Karpas-422 (cell line): ENCODE measurements around the gene EZH1. TPM values are rescaled to one million over a fixed set of nuclear protein-coding genes. Genes with fewer than 3 reads are reported as not detected.

ENCODE experiments used
- DNase-seq: peaks from one replicate; pipeline ENCODE4 v3.0.0-alpha.2; 2015
- H2AFZ ChIP-seq: fragments of 200-600 bp; sonication (generic); 2 replicates; pipeline ENCODE4 v1.6.1; 2014; ENCODE audit warnings: antibody characterized with exemption, low read length, mixed read lengths
- H3K27ac ChIP-seq: fragments of 200-600 bp; sonication (generic); 2 replicates; pipeline ENCODE4 v1.5.1; 2014; ENCODE audit warnings: mild to moderate bottlenecking, low read length, moderate library complexity
- H3K27me3 ChIP-seq: fragments of 200-600 bp; sonication (generic); 2 replicates; pipeline ENCODE4 v1.6.1; 2014; ENCODE audit warnings: low read length, mixed read lengths
- H3K36me3 ChIP-seq: fragments of 200-600 bp; sonication (generic); 2 replicates; pipeline ENCODE4 v1.6.1; 2014; ENCODE audit warnings: low read length, mixed read lengths; ENCODE audit not compliant: insufficient read depth
- H3K4me1 ChIP-seq: fragments of 200-600 bp; sonication (generic); 2 replicates; pipeline ENCODE4 v1.6.1; 2014; ENCODE audit warnings: mild to moderate bottlenecking, low read length, mixed read lengths
- H3K4me2 ChIP-seq: fragments of 200-600 bp; sonication (generic); 2 replicates; pipeline ENCODE4 v1.6.1; 2014; ENCODE audit warnings: low read length, low read depth, mild to moderate bottlenecking; ENCODE audit not compliant: poor library complexity, severe bottlenecking
- H3K4me3 ChIP-seq: fragments of 200-600 bp; sonication (generic); 2 replicates; pipeline ENCODE4 v1.5.1; 2014; ENCODE audit warnings: mild to moderate bottlenecking, antibody characterized with exemption, low read length, mixed read lengths
- H3K79me2 ChIP-seq: fragments of 200-600 bp; sonication (generic); 2 replicates; pipeline ENCODE4 v1.6.1; 2014; ENCODE audit warnings: mild to moderate bottlenecking, low read length, mixed read lengths
- H3K9ac ChIP-seq: fragments of 200-600 bp; sonication (generic); 2 replicates; pipeline ENCODE4 v1.6.0; 2014; ENCODE audit warnings: low read length
- H3K9me2 ChIP-seq: fragments of 200-600 bp; sonication (generic), shearing (Covaris generic); replicated peaks from 2 replicates; pipeline ENCODE4 v1.6.0; 2014; ENCODE audit warnings: mild to moderate bottlenecking, low read length, moderate library complexity; ENCODE audit not compliant: insufficient read depth
- H3K9me3 ChIP-seq: fragments of 300-700, 200-600 bp; sonication (generic); 2 replicates; pipeline ENCODE4 v1.6.1; 2014; ENCODE audit warnings: low read length, mixed read lengths
- H4K20me1 ChIP-seq: fragments of 200-600 bp; sonication (generic); 2 replicates; pipeline ENCODE4 v1.6.1; 2014; ENCODE audit warnings: mild to moderate bottlenecking, antibody characterized with exemption, low read length, low read depth; ENCODE audit not compliant: insufficient read depth
- total RNA-seq: library from RNA; depleted of rRNA; stranded (reverse); fragments of >200 nt; shearing (Covaris generic); gene quantifications from 2 replicates; pipeline ENCODE4 v1.2.3, GENCODE V29; 2014; ENCODE audit warnings: low replicate concordance; rRNA removed

Gene EZH1
- 38.0 and 52.6 TPM in 2 replicates for total RNA-seq

GRCh38 chr17:42744806-42745617 lies at the start of gene EZH1:
TSS of gene EZH1 (minus strand) at chr17:42745040. CDS start at chr17:42728941, 16,099 bp downstream.
- Histone ChIP-seq H3K4me1 (peaks cover 26% of the 10 kb centered on the region), H3K9me2 (no peaks in the 10 kb centered on the region), H3K9me3 (no peaks in the 10 kb centered on the region), H3K9ac (peak within 1 kb of the TSS; percentile 93), H3K27ac (peak within 1 kb of the TSS; percentile 70), H3K79me2 (peaks cover 46% of the 10 kb centered on the region), H3K4me3 (peak within 1 kb of the TSS; percentile 80), H2AFZ (peak within 1 kb of the TSS; percentile 98), H4K20me1 (no peaks in the 10 kb centered on the region), H3K36me3 (no peaks in the 10 kb centered on the region), H3K27me3 (no peaks in the 10 kb centered on the region), H3K4me2 (peak within 1 kb of the TSS; percentile 96)
- DNase-seq = peak; percentile 97

DNA sequence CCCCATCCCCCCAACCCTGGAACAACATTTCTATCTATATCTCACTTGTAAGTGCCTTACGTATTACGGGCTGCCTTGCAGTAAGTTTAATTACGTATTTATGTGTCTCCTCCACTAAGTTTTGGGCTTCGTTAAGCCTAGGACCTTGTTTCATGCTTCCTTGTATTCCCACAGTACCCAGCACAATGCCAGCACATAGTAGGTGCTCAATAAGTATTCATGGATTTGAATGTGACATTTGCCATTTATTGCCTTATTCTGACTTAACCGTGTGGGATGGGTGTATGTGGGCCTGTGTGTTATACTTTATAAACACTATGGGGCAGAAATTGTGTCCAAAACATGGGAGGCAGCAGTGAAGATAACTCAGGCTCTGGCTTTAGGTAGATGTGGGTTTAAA lies 47.7 kb upstream of the EZH1 start:
- H3K9me3 ChIP-seq = no peaks in the 10 kb centered on the region
- H3K4me3 ChIP-seq = no peak overlapping the region
- DNase-seq = no peak
- H3K79me2 ChIP-seq = peaks cover 5% of the 10 kb centered on the region
- H3K9ac ChIP-seq = no peak overlapping the region
- no peak overlapping the region for H2AFZ ChIP-seq
- no peaks in the 10 kb centered on the region for H3K27me3 ChIP-seq
- no peaks in the 10 kb centered on the region; the same call in 1 of the 2 replicates for H3K36me3 ChIP-seq
- H3K4me1 ChIP-seq = peaks cover 6% of the 10 kb centered on the region
- H3K9me2 ChIP-seq = no peaks in the 10 kb centered on the region
- H4K20me1 ChIP-seq = no peaks in the 10 kb centered on the region
- no peak overlapping the region for H3K4me2 ChIP-seq
- no peak overlapping the region for H3K27ac ChIP-seq

DNA sequence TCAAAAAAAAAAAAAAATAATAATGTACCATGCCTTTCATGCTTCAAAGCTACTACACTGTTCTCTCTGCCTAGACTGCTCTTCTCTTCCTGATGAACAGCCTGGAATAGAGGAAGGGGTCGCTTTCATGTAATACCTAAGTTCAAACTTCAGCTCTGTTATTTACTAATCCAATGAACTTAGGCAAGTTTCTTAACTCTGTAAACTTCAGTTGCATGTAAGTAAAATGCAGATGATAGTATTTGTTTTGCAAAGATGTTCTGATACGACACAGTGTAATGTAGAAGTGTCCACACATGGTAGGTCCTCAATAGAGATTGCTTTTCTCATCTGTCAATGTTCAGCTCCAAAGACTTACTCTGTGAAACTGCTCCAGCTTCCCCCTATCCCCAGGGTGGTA lies 47.1 kb upstream of the EZH1 start:
- no peak for DNase-seq

GRCh38 chr17:42787266-42787665 lies 42.4 kb upstream of the EZH1 start:
- no peaks in the 10 kb centered on the region for H3K9me3 ChIP-seq
- DNase-seq = no peak
- H3K27ac ChIP-seq = no peak overlapping the region
- H3K4me3 ChIP-seq = no peak overlapping the region
- no peaks in the 10 kb centered on the region for H3K9me2 ChIP-seq
- H3K79me2 ChIP-seq = no peaks in the 10 kb centered on the region
- no peak overlapping the region for H3K9ac ChIP-seq
- no peaks in the 10 kb centered on the region for H3K27me3 ChIP-seq
- no peak overlapping the region for H3K4me2 ChIP-seq
- H4K20me1 ChIP-seq = no peaks in the 10 kb centered on the region
- H3K36me3 ChIP-seq = no peaks in the 10 kb centered on the region; the same call in 1 of the 2 replicates
- no peaks in the 10 kb centered on the region for H3K4me1 ChIP-seq
- no peak overlapping the region for H2AFZ ChIP-seq

More for the DNA sequence above, 47.1 kb upstream of the EZH1 start:
- Histone ChIP-seq H3K4me1 (no peaks in the 10 kb centered on the region; the same call in none of the 2 replicates), H3K4me2 (no peak overlapping the region), H3K36me3 (no peaks in the 10 kb centered on the region; the same call in 1 of the 2 replicates), H4K20me1 (no peaks in the 10 kb centered on the region), H3K9me2 (no peaks in the 10 kb centered on the region), H3K27me3 (no peaks in the 10 kb centered on the region), H3K27ac (no peak overlapping the region), H3K9ac (no peak overlapping the region), H3K79me2 (no peaks in the 10 kb centered on the region), H2AFZ (no peak overlapping the region), H3K9me3 (no peaks in the 10 kb centered on the region), H3K4me3 (no peak overlapping the region)

- no peaks in the 10 kb centered on the region for H3K9me3 ChIP-seq
- H3K9ac ChIP-seq = no peak overlapping the region
- H3K27me3 ChIP-seq = no peaks in the 10 kb centered on the region
- no peak overlapping the region for H3K4me3 ChIP-seq
- H3K27ac ChIP-seq = no peak overlapping the region
- H3K36me3 ChIP-seq = no peaks in the 10 kb centered on the region; the same call in 1 of the 2 replicates
- H3K9me2 ChIP-seq = no peaks in the 10 kb centered on the region
- H4K20me1 ChIP-seq = no peaks in the 10 kb centered on the region
- H2AFZ ChIP-seq = no peak overlapping the region
- H3K4me2 ChIP-seq = no peak overlapping the region
- no peak for DNase-seq
- H3K4me1 ChIP-seq = no peaks in the 10 kb centered on the region
- no peaks in the 10 kb centered on the region for H3K79me2 ChIP-seq
Observed at GRCh38 chr17:42784811-42785592, 40.2 kb upstream of the EZH1 start.

GRCh38 chr17:42784409-42784808 lies 39.6 kb upstream of the EZH1 start:
- Histone ChIP-seq H3K9ac (no peak overlapping the region), H3K79me2 (no peaks in the 10 kb centered on the region), H3K27me3 (no peaks in the 10 kb centered on the region), H4K20me1 (no peaks in the 10 kb centered on the region), H3K4me3 (no peak overlapping the region), H3K9me2 (no peaks in the 10 kb centered on the region), H3K27ac (no peak overlapping the region), H3K9me3 (no peaks in the 10 kb centered on the region), H2AFZ (no peak overlapping the region), H3K4me2 (no peak overlapping the region), H3K4me1 (no peaks in the 10 kb centered on the region), H3K36me3 (no peaks in the 10 kb centered on the region; the same call in 1 of the 2 replicates)
- DNase-seq = no peak

DNA sequence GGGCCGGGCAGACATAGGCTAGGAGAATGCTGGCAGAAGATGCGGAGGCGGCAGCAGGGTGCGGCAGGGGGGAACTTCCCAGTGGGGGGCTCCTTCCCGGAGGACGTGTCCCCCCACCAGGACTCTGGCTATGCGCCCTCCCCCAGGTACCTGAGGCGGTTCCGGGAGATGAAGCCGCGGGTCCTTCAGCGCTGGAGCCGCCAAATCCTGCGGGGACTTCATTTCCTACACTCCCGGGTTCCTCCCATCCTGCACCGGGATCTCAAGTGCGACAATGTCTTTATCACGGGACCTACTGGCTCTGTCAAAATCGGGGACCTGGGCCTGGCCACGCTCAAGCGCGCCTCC lies 38.9 kb upstream of the EZH1 start:
- Histone ChIP-seq H3K36me3 (no peaks in the 10 kb centered on the region; the same call in 1 of the 2 replicates), H3K27me3 (no peaks in the 10 kb centered on the region), H2AFZ (no peak overlapping the region), H3K9ac (no peak overlapping the region), H3K4me1 (no peaks in the 10 kb centered on the region), H3K4me2 (no peak overlapping the region), H3K79me2 (no peaks in the 10 kb centered on the region), H3K9me2 (no peaks in the 10 kb centered on the region), H3K27ac (no peak overlapping the region), H3K9me3 (no peaks in the 10 kb centered on the region), H3K4me3 (no peak overlapping the region), H4K20me1 (no peaks in the 10 kb centered on the region)
- DNase-seq = no peak

GRCh38 chr17:42783062-42783790 lies 38.4 kb upstream of the EZH1 start:
- no peak overlapping the region for H3K27ac ChIP-seq
- H2AFZ ChIP-seq = no peak overlapping the region
- no peaks in the 10 kb centered on the region for H3K27me3 ChIP-seq
- no peaks in the 10 kb centered on the region for H3K9me3 ChIP-seq
- no peaks in the 10 kb centered on the region for H3K4me1 ChIP-seq
- no peaks in the 10 kb centered on the region for H3K79me2 ChIP-seq
- no peaks in the 10 kb centered on the region for H3K36me3 ChIP-seq
- no peaks in the 10 kb centered on the region for H4K20me1 ChIP-seq
- no peak for DNase-seq
- H3K4me3 ChIP-seq = no peak overlapping the region
- H3K4me2 ChIP-seq = no peak overlapping the region
- no peak overlapping the region for H3K9ac ChIP-seq
- no peaks in the 10 kb centered on the region for H3K9me2 ChIP-seq
